GM21367 (cell line): ENCODE data around the gene SNX30.

ENCODE experiments used
- ATAC-seq: cut with Tn5 transposase; IDR thresholded peaks from one replicate; pipeline ENCODE4 v1.9.1; 2021; ENCODE audit not compliant: unreplicated experiment

Gene SNX30

DNA sequence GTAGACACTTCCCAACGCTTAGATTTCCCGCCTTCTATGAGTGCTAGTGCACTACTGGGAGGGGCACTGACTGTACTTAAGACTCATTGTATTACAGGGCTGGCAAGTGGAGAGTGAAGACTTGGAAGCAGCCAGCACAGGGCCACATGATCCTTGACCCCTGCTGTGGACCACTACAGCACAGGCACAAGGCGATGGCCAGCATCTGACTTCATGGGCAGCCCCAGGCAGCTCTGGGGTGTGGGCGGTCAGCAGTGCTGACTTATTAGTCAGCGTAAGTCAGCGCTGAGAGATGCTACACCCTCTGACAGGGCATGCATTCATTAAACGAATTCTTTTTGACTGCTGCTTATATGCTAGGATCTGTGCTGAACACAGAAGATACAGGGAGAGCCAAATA lies 130.8 kb downstream of the SNX30 start:
- no peak for ATAC-seq

DNA sequence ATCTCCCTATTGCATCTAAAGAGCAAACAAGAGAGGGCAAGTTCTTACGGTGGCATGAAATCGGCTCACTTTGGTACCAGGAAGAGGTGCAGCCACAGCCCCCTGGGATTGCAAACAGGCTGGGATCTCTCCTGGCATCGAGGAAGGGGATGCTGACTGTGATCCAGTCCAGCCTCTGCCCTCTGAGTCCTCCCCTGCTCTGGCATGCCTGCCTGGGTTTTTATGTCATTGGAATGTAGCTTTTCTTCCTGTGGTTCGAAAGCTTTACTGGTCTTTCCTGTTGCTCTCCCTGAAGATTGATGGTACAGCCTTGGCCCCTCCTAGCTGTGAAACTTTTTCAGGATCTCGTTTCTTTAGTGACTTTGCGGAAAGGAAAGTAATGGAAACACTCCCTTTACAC lies 133.5 kb downstream of the SNX30 start:
- ATAC-seq = no peak

DNA sequence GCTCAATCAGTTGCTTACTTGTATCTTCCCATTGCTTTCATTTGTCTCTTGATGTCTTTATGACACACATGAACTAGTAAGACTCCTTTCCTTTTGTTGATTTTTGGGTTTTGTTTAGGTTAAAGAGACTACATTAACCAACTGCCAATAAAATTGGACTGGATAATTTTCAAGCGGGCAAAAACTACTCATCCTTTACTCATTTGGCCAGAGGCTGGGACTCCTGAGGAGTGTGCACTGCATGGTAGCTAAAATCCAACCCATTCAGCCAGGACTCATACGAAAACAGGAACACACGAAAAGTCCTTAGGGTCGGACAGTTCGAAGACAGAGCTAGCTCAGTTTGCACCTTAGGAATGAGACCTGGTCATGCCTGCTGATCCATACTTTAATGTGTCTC lies 134.2 kb downstream of the SNX30 start:
- ATAC-seq = no peak

DNA sequence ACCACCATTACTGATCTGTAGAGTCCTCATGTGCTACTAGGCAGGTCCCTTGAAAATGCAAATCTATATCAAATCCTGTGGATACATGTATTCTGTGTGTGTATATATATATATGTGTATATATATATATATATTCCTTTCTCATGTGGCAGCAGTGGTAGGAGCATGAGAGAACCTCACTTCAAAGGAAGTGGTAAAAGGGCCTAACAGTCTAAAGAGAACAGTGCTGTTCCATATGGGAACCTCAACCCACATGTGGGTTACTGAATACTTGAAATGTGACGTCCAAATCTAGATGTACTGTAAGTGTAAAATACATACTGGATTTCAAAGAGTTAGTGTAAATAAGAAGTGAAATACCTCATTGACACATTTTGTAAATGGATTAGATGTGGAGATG lies 134.8 kb downstream of the SNX30 start:
- no peak for ATAC-seq

DNA sequence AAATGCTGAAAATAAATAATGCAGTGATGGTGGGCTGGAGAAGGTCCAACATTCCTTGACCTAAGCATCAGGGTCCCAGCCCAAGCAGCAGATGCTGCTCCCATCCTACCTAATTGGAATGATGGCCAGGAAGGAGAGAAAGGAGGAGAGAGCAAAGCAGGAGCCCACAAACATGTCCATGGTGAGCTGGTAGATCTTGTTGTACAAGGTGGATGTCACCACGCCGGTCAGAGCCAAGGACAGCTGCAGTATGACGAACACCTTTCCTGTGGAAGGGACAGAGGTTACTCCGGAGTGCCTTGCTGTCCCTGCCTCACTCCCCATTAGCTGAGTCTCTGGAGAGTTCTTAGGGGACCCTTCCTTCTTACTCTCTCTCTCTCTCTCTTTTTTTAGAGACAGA lies 135.8 kb downstream of the SNX30 start:
- ATAC-seq = no peak

DNA sequence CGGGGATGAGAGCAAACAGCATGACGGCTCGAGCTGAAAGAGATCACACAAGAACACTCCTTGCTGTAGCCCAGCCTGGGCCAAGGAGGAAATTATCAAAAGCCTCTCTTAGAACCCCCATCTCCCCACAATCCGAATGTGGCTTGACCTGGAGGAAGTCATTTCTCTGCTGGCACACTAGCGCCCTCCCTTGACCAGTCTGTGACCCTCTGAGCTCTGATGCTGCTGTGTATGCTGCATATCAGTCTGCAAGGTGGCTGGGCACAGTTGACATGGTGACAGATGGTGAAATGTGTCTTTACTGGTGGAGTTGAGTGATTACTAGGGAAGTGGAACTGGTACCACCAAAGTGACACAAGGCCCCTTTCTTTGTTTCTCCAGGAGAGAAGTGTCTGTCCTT lies 136.8 kb downstream of the SNX30 start:
- ATAC-seq = no peak

DNA sequence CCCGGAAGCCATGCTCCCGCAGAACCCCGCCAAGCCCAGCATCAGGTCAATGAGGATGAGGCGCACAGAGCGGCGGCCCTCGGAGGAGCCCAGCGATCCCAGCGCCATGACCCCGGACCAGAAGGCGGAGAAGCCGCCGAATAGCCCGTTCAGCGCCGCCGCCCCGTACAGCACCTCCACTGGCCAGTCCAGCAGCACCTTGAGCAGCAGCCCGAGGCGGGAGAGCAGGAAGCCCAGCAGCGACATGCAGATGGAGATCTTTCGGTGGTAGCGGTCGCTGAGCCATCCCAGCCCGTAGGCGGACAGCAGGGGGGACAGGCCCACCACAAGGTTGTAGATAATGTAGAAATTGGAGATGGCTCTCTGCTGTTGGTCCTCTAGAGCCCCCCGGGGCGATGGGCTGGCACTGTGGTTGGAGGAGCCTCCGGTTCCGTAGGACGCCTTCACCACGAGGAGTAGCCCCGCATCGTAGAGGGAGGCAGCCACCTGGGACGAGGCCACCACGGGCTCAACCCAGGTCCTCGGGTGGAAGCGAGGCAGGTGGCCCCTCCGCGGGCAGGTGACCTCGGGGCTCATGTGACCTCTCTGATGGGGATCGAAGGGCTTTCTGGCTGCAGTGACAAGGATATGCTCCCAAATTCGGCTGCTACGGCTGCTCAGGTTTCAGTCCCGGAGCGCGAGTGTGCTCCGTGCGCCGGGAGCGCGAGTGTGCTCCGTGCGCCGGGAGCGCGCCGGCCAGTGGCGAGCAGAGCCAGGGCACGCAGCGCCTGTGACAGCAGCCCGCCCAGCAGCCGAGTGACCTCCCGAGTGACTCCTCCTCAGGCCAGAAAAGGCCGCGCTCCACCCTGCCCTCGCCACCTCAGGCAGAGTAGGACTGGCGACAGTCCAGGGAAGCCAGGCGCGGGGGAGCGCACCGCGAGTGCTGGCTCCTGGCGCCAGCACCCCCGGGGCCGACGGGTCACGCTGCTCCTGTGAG lies 139.8 kb downstream of the SNX30 start, which contains the start of gene SLC46A2:
TSS of gene SLC46A2 (minus strand) at position 771 of the 976 bp plus-strand sequence. CDS start at position 576, 195 bp downstream.
- ATAC-seq = no peak

DNA sequence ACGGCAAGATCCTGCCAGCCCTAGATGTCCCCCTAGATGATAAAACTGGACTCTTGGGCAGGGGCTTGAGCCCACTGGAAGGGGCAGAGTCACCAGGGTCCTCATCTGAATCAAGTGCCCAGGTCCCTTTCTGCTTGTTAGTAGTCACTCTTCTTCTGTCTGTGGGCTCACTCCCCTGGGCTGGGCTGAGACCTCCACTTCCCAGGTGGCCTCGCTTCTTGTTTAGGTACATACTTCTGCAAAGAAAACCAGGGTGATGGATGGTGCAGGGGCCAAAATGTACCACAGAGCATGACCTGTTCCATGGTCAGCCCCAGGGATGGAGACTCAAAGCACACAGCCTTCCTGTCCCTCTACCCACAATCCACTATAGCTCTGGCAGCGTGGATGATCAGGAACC lies 141.0 kb downstream of the SNX30 start:
- no peak for ATAC-seq

DNA sequence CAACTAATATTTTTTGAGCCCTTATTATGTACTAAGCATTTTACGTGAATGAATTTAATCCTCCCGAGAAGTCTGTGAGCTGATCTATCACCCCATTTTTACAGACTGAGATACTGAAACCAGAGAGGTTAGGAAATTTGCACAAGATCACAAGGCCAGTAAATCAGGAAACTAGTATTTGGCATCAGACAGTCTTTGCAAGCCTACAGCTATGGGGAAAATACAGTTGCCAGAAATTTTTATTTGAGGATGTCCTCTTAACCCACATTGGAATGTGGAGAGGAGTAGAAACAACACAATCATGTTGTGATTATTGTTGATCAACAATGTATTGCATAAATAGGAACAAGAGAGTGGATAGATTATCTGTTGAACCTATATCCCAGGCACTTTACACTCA lies 142.4 kb downstream of the SNX30 start:
- no peak for ATAC-seq

DNA sequence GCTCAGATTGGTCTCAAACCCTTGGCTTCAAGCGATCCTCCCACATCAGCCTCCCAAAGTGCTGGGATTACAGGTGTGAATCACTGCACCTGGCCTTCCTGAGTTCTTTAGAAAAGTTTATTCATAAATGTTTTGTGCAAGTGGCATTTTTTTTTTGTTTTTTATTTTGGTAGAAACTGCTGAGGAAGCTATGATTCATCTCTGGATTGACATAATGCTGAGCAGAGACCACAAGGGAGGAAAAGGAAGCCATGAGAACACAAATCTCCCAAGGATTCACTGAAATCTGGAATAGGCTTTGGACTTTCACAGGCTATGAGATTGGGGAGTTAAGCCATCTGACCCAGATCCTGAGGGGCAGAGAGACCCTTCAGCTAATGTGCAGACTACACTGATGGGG lies 143.5 kb downstream of the SNX30 start:
- ATAC-seq = no peak

DNA sequence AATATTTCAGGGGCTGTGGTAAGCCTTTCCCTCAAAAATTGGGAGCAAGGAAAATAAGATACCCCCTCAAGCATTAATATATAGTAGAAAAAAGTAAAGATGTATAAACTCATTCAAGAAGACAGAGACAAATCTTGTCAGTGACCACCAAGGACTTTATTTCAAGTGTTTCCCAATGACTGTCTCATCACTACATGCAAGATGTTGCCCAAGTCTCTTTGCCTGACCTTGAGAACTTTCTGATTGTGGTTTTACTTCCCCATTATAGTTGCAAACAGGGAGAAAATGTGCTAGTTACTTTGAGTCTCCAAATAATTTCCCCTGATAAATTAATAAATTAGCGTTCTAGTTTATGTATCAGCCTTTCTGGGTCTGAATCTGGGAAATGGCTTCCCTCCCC lies 144.1 kb downstream of the SNX30 start:
- no peak for ATAC-seq

DNA sequence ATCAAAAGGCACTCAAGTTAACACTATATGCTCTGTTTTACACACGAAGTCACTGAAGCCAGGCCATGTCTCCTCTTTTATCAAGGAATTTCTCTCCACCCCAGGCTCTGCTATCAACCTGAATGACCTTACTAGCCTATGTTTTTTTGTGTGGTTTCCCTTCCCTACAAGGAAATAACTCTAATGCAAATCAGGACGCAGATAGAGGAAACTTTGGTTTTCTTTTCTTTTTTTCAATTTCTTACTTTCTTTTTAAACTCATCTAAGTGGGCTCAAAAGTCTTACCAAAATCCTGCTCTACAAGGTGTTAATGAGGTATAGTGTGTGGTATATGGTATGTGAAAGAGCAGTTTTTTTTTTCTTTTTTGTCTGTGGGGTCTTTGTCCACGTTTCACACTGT lies 145.6 kb downstream of the SNX30 start:
- ATAC-seq = no peak

DNA sequence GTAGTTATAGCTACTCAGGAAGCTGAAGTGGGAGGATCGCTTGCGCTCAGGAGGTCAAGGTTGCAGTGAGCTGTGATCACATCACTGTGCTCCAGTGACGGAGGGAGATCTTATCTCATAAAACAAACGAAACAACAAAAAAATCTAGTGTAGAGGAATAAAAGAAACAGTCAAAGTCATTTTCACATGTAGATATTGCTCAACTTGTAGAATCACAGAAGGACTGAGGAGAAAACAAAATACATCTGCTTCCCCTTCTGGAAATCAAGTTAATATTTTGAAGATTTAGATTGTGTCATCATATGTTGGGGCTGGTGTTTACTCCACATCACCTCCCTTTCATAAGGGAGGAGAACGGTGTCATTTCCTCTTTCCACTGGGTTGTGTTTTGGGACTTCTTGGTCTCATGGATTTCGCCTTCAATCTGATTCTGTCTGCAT lies 148.3 kb downstream of the SNX30 start:
- ATAC-seq = no peak

DNA sequence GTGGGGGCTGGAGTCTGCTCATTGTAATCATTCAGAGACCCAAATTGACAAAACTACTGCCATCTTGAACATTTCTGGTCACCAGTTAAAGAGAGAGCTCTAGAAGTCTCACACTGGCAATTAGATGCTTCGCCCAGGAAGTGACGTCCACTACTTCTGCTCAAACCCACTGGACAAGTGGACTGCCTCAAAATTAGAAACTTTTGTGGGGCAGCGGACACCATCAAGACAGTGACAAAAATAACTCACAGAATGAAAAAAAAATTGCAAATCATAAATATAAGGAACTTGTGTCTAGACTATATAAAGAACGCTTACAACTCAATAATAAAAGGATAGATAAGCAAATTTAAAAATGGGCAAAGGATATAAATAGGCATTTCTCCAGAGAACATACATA lies 149.9 kb downstream of the SNX30 start:
- no peak for ATAC-seq

DNA sequence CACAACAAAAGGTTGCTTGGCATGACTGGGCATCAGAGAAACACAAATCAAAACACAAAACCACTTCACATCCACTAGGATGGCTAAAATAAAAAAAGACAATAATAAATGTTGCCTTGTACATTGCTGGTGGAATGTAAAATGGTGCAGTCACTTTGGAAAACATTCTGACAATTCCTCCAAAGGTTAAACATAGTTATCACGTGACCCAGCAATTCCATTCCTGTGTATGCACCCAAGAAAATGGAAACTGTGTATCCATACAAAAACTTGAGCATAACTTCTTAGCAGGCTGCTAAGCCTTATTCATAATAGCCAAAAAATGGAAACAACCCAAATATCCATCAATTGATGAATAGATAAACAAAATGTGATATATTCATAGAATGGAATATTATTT lies 150.3 kb downstream of the SNX30 start:
- no peak for ATAC-seq

DNA sequence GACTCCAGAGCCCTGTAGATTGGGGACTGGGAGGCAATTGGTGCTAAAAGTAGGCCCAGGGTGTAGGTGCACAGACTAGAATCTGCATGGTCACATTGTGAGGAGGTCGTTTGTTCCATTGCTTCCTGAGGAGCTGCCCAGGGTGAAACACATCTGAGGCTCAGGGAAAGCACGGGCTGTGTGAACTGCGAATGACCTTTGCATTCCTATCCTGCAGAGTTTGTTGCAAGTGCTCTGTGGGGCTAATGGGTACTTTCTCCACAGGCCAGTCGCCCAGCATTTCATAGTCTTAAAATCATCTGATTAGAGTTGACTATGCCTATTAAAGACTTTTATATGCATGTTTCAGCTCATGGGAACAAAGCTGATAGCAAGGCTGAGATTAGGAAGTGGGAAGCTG lies 154.5 kb downstream of the SNX30 start:
- no peak for ATAC-seq

DNA sequence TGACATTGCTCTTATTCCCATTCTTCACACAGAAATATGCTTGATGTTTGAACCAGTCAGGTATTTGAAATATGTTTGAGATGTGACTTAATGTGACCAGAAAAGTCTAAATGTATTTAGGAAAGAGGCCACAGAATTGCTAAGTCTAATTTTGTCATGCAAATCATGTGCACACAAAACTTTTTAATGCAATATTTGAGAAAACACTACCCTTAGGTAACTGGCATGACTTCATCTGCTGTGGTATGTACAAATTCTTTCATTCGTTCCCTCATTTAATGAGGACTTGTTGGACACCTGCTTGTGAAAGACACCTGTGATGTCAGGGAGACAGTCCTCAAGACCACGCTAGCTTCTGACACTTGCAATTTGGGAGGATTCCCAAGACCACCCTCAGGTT lies 161.2 kb downstream of the SNX30 start:
- no peak for ATAC-seq

DNA sequence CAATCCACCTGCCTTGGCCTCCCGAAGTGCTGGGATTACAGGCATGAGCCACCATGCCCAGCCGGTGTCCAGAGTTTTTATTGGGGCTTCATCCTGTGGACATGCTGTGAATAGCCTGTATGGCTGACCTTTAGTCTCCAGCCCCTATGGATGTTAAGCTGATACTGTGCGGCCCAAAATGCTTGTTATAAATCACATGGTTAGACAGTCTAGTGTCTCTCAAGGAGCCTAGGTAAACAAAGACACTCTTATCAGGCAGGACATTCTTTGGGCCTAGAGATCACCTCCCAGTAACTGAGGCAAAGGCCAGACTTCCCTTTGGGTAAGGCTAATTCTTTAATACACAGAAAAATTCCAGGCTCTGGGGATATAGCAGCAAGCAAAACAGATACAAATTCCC lies 162.1 kb downstream of the SNX30 start:
- no peak for ATAC-seq

DNA sequence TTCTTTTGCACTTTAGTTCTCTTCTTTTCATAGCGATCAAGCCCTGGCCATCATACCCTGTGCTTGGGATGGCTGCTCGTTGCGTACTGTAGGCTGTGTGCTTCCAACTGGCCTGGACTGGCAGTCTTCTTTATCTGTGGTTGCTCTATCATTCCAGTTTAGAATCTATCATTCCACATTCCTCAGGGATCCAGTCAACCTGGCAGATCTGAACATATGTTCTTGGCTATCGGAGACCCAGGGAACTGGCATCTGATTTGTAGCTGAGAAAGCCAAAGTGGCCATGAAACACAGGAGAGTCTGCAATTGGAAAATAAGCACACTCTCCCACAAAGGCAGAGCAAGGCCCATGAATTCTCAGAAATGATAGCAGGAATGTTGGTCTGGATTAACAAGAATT lies 162.8 kb downstream of the SNX30 start:
- ATAC-seq = no peak

DNA sequence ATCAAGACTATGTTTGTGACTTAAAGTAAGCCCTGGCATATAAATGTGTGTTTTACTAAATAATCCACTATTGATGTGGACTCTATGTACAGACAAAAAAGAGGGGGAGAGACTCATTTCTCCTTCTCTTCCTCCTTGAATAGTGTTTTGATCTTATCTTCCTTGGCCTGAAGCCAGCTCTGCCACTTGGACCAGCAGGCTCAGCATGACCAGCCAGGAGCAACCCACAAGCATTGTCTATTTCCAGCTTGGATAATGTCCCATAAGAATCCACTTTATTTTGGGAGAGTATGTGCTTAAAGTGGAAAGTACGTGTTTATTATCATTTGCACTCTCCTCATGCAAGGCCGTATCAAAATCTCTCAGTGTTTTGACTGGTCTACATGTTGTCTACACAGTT lies 164.0 kb downstream of the SNX30 start:
- ATAC-seq = no peak

DNA sequence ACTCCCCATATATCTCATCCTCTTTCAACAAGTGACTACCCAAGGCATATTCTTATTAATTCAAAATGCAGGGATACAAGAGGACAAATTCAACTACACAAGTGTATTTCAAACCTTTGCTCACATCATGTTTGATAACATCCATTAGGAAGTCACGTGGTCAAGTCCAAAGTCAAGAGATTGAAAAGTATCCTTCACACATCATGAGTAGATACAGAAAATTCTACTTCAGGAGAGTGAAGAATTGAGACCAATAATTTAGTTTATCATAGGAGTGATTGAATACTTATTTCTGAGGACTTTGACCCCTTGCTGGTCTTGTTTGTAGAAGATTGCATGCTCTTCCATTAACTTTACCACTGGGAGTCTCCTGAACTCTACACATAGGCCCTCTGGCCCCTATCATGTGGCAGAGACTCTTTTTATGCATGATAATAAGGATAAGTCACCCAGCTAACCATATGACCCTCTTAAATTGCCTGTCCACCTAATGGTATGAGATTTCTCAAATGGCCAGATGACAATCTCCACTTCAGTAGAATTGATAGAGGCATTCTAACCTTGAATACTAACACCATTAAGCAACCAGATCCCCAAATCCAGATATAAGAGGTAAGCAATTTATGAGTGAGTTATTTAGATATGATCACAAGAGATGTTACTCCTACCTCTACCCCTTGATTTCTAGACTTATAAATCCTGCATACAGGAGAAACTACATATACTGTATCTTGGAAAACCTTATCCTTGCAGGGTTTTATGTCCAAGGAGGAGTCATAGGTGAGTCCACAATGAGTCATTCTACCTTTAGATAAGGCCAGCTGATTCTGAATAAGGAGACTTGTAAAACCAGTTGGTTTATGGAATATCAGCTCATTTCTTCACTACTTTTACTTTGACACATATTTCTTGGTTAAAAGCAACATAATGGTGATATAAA lies 166.8 kb downstream of the SNX30 start:
- no peak for ATAC-seq

DNA sequence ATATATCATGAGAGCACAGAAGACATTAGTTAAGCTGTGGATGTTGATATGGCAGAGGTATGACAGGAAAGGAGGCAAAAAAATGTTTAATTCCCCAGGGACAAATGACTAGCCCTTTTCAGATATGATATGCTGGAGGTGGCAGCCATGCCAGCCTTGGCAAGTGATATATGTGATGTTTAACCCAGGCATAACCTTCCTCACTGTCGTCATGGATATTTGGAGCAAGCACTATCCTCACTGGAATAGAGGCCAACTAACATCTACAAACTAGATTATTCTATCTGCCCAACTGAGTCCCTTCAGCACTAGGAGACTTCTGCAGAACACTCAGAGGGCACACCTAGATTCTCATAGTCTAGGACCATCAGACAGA lies 167.4 kb downstream of the SNX30 start:
- ATAC-seq = no peak
